Gastroesophageal sphincter (tissue), 3 donors: Measurements from ENCODE around the gene ECSIT.

Source experiments
- POLR2AphosphoS5 ChIP-seq: sonication (generic); formaldehyde crosslinking; IDR thresholded peaks from one replicate; pipeline ENCODE4 v1.6.1; 2017; ENCODE audit warnings: antibody characterized with exemption
- TF ChIP-seq, protein P1 (sequence below), 4 experiments: fragments of 200-600 bp in 2 of 4; fragments of 450-650 bp in 2 of 4; sonication (generic) in 1 of 4; IDR thresholded peaks; one replicate each; pipeline ENCODE4 v1.5.1; 2017 to 2019; ENCODE audit warnings: antibody characterized with exemption in 4 of 4, mild to moderate bottlenecking in 2 of 4, moderate library complexity in 2 of 4

GRCh38 chr19:11495481-11495880 lies 33.5 kb downstream of the ECSIT start:
- no peak for TF ChIP-seq POLR2AphosphoS5
- TF ChIP-seq, protein P1, sequence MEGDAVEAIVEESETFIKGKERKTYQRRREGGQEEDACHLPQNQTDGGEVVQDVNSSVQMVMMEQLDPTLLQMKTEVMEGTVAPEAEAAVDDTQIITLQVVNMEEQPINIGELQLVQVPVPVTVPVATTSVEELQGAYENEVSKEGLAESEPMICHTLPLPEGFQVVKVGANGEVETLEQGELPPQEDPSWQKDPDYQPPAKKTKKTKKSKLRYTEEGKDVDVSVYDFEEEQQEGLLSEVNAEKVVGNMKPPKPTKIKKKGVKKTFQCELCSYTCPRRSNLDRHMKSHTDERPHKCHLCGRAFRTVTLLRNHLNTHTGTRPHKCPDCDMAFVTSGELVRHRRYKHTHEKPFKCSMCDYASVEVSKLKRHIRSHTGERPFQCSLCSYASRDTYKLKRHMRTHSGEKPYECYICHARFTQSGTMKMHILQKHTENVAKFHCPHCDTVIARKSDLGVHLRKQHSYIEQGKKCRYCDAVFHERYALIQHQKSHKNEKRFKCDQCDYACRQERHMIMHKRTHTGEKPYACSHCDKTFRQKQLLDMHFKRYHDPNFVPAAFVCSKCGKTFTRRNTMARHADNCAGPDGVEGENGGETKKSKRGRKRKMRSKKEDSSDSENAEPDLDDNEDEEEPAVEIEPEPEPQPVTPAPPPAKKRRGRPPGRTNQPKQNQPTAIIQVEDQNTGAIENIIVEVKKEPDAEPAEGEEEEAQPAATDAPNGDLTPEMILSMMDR (IDR thresholded peaks at IDR 0.05) = no peak
